ENCODE data around the gene SOAT1.

The SOAT1 gene

DNA sequence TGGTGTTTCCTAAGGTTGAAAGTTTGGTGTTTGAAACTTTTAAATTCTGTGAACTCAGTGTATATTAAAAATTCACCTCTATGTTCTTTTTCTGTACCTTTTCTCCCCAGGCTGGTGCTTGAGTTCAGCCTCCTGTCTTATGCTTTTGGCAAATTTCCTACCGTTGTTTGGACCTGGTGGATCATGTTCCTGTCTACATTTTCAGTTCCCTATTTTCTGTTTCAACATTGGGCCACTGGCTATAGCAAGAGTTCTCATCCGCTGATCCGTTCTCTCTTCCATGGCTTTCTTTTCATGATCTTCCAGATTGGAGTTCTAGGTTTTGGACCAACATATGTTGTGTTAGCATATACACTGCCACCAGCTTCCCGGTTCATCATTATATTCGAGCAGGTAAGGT lies 47.3 kb downstream of the SOAT1 start:
- H2BK12ac ChIP-seq (ENCODE audit: low read length in 2 of 2) = no peak overlapping the region
- H2BK5ac ChIP-seq (ENCODE audit: low read depth, low read length, poor library complexity, severe bottlenecking) = no peak overlapping the region
- no peaks in the 10 kb centered on the region for H3K9me3 ChIP-seq (ENCODE audit: control insufficient read depth, low read length)
- H2AFZ ChIP-seq (ENCODE audit: low read depth, low read length) = no peak overlapping the region
- H2AK5ac ChIP-seq (ENCODE audit: low read length, severe bottlenecking) = no peak overlapping the region
- H3K27me3 ChIP-seq (ENCODE audit: control insufficient read depth in 1 of 2, insufficient read depth in 1 of 2, low read length in 2 of 2) = no peaks in the 10 kb centered on the region
- no peak overlapping the region for H3K14ac ChIP-seq (ENCODE audit: low read length in 2 of 2)
- peaks cover 2% of the 10 kb centered on the region for H3K4me1 ChIP-seq (ENCODE audit: control insufficient read depth, insufficient read depth, low read depth, low read length)
- DNase-seq = no peak
- no peak overlapping the region for H4K91ac ChIP-seq (ENCODE audit: low read length)
- H3K9ac ChIP-seq (ENCODE audit: low read length) = no peak overlapping the region
- H3K36me3 ChIP-seq (ENCODE audit: control insufficient read depth in 1 of 2, insufficient read depth in 2 of 2, low read depth in 1 of 2, low read length in 2 of 2) = peaks cover 18 to 93% of the 10 kb centered on the region in 2 experiments
- no peak overlapping the region for H2BK120ac ChIP-seq (ENCODE audit: low read depth, low read length)
- 98% methylated on average over 3 of the region's 5 CpGs for WGBS
- H3K18ac ChIP-seq (ENCODE audit: low read depth in 1 of 2, low read length in 2 of 2) = no peak overlapping the region
- no peak overlapping the region for H3K23ac ChIP-seq (ENCODE audit: low read length in 2 of 2)
- H4K8ac ChIP-seq (ENCODE audit: low read length) = no peak overlapping the region
- no peak overlapping the region for H2BK15ac ChIP-seq (ENCODE audit: low read depth, poor library complexity, severe bottlenecking)
- H3K4ac ChIP-seq (ENCODE audit: low read depth in 1 of 2, low read length in 2 of 2) = no peak overlapping the region
- H3K4me3 ChIP-seq (ENCODE audit: insufficient read depth in 1 of 2, low read depth in 1 of 2, low read length in 2 of 2) = no peak overlapping the region
- H3K27ac ChIP-seq (ENCODE audit: low read length, poor library complexity, severe bottlenecking) = no peak overlapping the region
- H3K4me2 ChIP-seq (ENCODE audit: low read length, poor library complexity, severe bottlenecking) = no peak overlapping the region
- H3K79me1 ChIP-seq (replicated peaks; ENCODE audit: low read length, poor library complexity, severe bottlenecking) = peaks cover 21% of the 10 kb centered on the region

DNA sequence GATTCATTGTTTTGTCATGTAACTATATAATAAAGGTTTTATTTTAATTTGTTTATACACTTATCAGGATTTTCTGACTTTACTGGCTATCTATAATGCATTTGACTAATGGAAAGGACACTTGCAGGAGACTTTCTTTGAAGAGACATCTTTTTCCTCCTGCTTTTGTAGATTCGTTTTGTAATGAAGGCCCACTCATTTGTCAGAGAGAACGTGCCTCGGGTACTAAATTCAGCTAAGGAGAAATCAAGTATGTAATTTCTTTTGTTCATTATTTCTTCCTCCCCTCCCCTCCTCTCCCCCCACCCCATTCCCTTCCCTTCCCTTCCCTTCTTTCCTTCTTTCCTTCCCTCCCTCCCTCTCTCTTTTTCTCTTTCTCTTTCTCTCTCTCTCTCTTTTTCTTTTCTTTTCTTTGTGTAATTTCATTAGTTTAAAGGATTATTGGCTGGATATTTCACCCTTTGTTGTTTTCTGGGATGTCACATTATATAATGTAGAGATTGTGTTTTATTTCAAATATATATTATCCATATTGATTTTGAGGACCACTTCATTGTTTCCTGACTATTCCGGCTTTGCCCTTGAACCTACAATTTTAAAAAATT lies 48.4 kb downstream of the SOAT1 start:
- no peak overlapping the region for H3K9ac ChIP-seq (ENCODE audit: low read length)
- H2BK15ac ChIP-seq (ENCODE audit: low read depth, poor library complexity, severe bottlenecking) = no peak overlapping the region
- no peak overlapping the region for H3K4me2 ChIP-seq (ENCODE audit: low read length, poor library complexity, severe bottlenecking)
- no peaks in the 10 kb centered on the region for H3K27me3 ChIP-seq (ENCODE audit: control insufficient read depth in 1 of 2, insufficient read depth in 1 of 2, low read length in 2 of 2)
- H3K4ac ChIP-seq (ENCODE audit: low read depth in 1 of 2, low read length in 2 of 2) = no peak overlapping the region
- no peak overlapping the region for H2BK5ac ChIP-seq (ENCODE audit: low read depth, low read length, poor library complexity, severe bottlenecking)
- no peak overlapping the region for H4K91ac ChIP-seq (ENCODE audit: low read length)
- no peak for DNase-seq
- no peak overlapping the region for H3K4me3 ChIP-seq (ENCODE audit: insufficient read depth in 1 of 2, low read depth in 1 of 2, low read length in 2 of 2)
- peaks cover 2% of the 10 kb centered on the region for H3K4me1 ChIP-seq (ENCODE audit: control insufficient read depth, insufficient read depth, low read depth, low read length)
- no peak overlapping the region for H3K14ac ChIP-seq (ENCODE audit: low read length in 2 of 2)
- H2BK12ac ChIP-seq (ENCODE audit: low read length in 2 of 2) = no peak overlapping the region
- H3K9me3 ChIP-seq (ENCODE audit: control insufficient read depth, low read length) = no peaks in the 10 kb centered on the region
- 90% methylated on average over 3 of the region's 4 CpGs for WGBS
- H2BK120ac ChIP-seq (ENCODE audit: low read depth, low read length) = no peak overlapping the region
- peaks cover 23% of the 10 kb centered on the region for H3K79me1 ChIP-seq (replicated peaks; ENCODE audit: low read length, poor library complexity, severe bottlenecking)
- H3K23ac ChIP-seq (ENCODE audit: low read length in 2 of 2) = no peak overlapping the region
- H3K27ac ChIP-seq (ENCODE audit: low read length, poor library complexity, severe bottlenecking) = no peak overlapping the region
- H3K18ac ChIP-seq (ENCODE audit: low read depth in 1 of 2, low read length in 2 of 2) = no peak overlapping the region
- peaks cover 17 to 95% of the 10 kb centered on the region in 2 experiments for H3K36me3 ChIP-seq (ENCODE audit: control insufficient read depth in 1 of 2, insufficient read depth in 2 of 2, low read depth in 1 of 2, low read length in 2 of 2)
- H4K8ac ChIP-seq (ENCODE audit: low read length) = no peak overlapping the region
- no peak overlapping the region for H2AFZ ChIP-seq (ENCODE audit: low read depth, low read length)
- H2AK5ac ChIP-seq (ENCODE audit: low read length, severe bottlenecking) = no peak overlapping the region

DNA sequence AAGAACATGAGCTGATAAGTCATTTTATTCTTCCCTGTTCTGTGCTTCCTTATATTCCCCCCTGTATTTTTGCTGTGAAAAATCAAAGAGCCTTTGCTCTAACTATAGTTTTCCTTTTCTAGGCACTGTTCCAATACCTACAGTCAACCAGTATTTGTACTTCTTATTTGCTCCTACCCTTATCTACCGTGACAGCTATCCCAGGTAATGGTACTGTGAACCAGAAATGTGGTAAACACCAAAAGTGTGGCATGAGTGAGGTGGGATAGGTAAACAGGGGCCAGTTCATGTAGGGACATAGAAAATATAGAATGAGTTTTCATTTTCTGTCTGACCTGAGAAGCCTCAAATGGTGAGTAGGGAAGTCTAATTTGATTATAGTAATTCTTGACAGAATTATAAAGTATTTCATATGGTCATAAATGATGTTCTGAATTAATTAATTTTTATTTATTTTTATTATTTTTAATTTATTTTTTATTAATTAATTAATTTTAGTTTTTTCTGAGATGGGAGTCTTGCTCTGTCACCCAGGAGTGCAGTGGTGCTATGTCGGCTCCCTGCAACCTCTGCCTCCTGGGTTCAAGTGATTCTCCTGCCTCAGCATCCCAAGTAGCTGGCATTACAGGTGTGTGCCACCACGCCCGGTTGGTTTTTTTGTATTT lies 49.3 kb downstream of the SOAT1 start:
- H3K18ac ChIP-seq (ENCODE audit: low read depth in 1 of 2, low read length in 2 of 2) = no peak overlapping the region
- H2AFZ ChIP-seq (ENCODE audit: low read depth, low read length) = no peak overlapping the region
- H3K79me1 ChIP-seq (replicated peaks; ENCODE audit: low read length, poor library complexity, severe bottlenecking) = peaks cover 18% of the 10 kb centered on the region
- H2BK120ac ChIP-seq (ENCODE audit: low read depth, low read length) = no peak overlapping the region
- 96% methylated on average over 4 of the region's 4 CpGs for WGBS
- no peak for DNase-seq
- H3K14ac ChIP-seq (ENCODE audit: low read length in 2 of 2) = no peak overlapping the region
- no peak overlapping the region for H2AK5ac ChIP-seq (ENCODE audit: low read length, severe bottlenecking)
- no peak overlapping the region for H3K27ac ChIP-seq (ENCODE audit: low read length, poor library complexity, severe bottlenecking)
- H3K4me1 ChIP-seq (ENCODE audit: control insufficient read depth, insufficient read depth, low read depth, low read length) = peaks cover 2% of the 10 kb centered on the region
- no peaks in the 10 kb centered on the region for H3K9me3 ChIP-seq (ENCODE audit: control insufficient read depth, low read length)
- H4K8ac ChIP-seq (ENCODE audit: low read length) = no peak overlapping the region
- no peak overlapping the region for H3K4ac ChIP-seq (ENCODE audit: low read depth in 1 of 2, low read length in 2 of 2)
- H3K9ac ChIP-seq (ENCODE audit: low read length) = no peak overlapping the region
- no peak overlapping the region for H2BK12ac ChIP-seq (ENCODE audit: low read length in 2 of 2)
- H3K4me3 ChIP-seq (ENCODE audit: insufficient read depth in 1 of 2, low read depth in 1 of 2, low read length in 2 of 2) = no peak overlapping the region
- H2BK5ac ChIP-seq (ENCODE audit: low read depth, low read length, poor library complexity, severe bottlenecking) = no peak overlapping the region
- H3K36me3 ChIP-seq (ENCODE audit: control insufficient read depth in 1 of 2, insufficient read depth in 2 of 2, low read depth in 1 of 2, low read length in 2 of 2) = peaks cover 17 to 93% of the 10 kb centered on the region in 2 experiments
- H2BK15ac ChIP-seq (ENCODE audit: low read depth, poor library complexity, severe bottlenecking) = no peak overlapping the region
- H3K27me3 ChIP-seq (ENCODE audit: control insufficient read depth in 1 of 2, insufficient read depth in 1 of 2, low read length in 2 of 2) = no peaks in the 10 kb centered on the region
- no peak overlapping the region for H3K23ac ChIP-seq (ENCODE audit: low read length in 2 of 2)
- H3K4me2 ChIP-seq (ENCODE audit: low read length, poor library complexity, severe bottlenecking) = no peak overlapping the region
- no peak overlapping the region for H4K91ac ChIP-seq (ENCODE audit: low read length)

DNA sequence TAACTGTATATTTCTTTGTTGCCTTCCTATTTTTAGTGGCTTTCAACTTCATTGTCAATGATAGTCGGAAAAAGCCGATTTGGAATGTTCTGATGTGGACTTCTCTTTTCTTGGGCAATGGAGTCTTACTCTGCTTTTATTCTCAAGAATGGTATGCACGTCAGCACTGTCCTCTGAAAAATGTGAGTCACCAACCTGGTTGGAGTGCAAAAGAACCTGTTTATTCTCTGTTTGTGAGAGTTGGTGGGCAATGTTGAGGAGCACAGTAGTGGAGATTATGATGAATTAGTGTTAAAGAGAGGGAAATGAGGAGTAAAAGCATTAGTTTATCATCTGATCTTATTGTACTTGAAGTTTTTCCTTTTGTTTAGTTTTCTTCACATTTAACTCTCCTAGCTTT lies 57.7 kb downstream of the SOAT1 start:
- Histone ChIP-seq H3K4me1 (ENCODE audit: control insufficient read depth, insufficient read depth, low read depth, low read length) (no peaks in the 10 kb centered on the region), H3K18ac (ENCODE audit: low read depth in 1 of 2, low read length in 2 of 2) (no peak overlapping the region), H3K9ac (ENCODE audit: low read length) (no peak overlapping the region), H2AFZ (ENCODE audit: low read depth, low read length) (no peak overlapping the region), H2BK5ac (ENCODE audit: low read depth, low read length, poor library complexity, severe bottlenecking) (no peak overlapping the region), H3K4me3 (ENCODE audit: insufficient read depth in 1 of 2, low read depth in 1 of 2, low read length in 2 of 2) (no peak overlapping the region), H3K14ac (ENCODE audit: low read length in 2 of 2) (no peak overlapping the region), H2BK15ac (ENCODE audit: low read depth, poor library complexity, severe bottlenecking) (no peak overlapping the region), H2BK12ac (ENCODE audit: low read length in 2 of 2) (no peak overlapping the region), H3K27ac (ENCODE audit: low read length, poor library complexity, severe bottlenecking) (no peak overlapping the region), H3K9me3 (ENCODE audit: control insufficient read depth, low read length) (no peaks in the 10 kb centered on the region), H3K23ac (ENCODE audit: low read length in 2 of 2) (no peak overlapping the region), H3K27me3 (ENCODE audit: control insufficient read depth in 1 of 2, insufficient read depth in 1 of 2, low read length in 2 of 2) (no peaks in the 10 kb centered on the region), H4K8ac (ENCODE audit: low read length) (no peak overlapping the region), H3K36me3 (ENCODE audit: control insufficient read depth in 1 of 2, insufficient read depth in 2 of 2, low read depth in 1 of 2, low read length in 2 of 2) (peaks cover 6 to 82% of the 10 kb centered on the region in 2 experiments), H3K79me1 (replicated peaks; ENCODE audit: low read length, poor library complexity, severe bottlenecking) (peaks cover 9% of the 10 kb centered on the region), H3K4me2 (ENCODE audit: low read length, poor library complexity, severe bottlenecking) (no peak overlapping the region), H4K91ac (ENCODE audit: low read length) (no peak overlapping the region), H3K4ac (ENCODE audit: low read depth in 1 of 2, low read length in 2 of 2) (no peak overlapping the region), H2AK5ac (ENCODE audit: low read length, severe bottlenecking) (no peak overlapping the region), H2BK120ac (ENCODE audit: low read depth, low read length) (no peak overlapping the region)
- 90% methylated on average over 3 of the region's 3 CpGs for WGBS
- DNase-seq = peak; percentile 50

All from mesenchymal stem cell (in vitro differentiated cells and primary cell).